Endothelial cell of umbilical vein (primary cell): ENCODE data around the gene C22orf23. TPM values are rescaled to one million over a fixed set of nuclear protein-coding genes. Genes with fewer than 3 reads are reported as not detected.

ENCODE experiments used
- BruUV-seq: library from RNA; stranded (reverse); fragments of 400-500 nt; replicated peaks from 2 replicates; lab custom pipeline; 2021; lab: Mats Ljungman, UMichigan
- CTCF ChIA-PET: fragments of 300-600, 350-600 bp; sonication (Branson Sonifier 250); formaldehyde crosslinking; loops from one replicate; lab custom pipeline; 2021; ENCODE audit warnings: antibody characterized with exemption, inconsistent platforms; lab: Charles Lee
- POLR2A ChIA-PET: fragments of 300-600, 350-600 bp; sonication (Branson Sonifier 250); formaldehyde crosslinking; loops from one replicate; lab custom pipeline; 2021; ENCODE audit warnings: antibody characterized with exemption, inconsistent platforms; lab: Charles Lee
- DNase-seq: peaks from one replicate; pipeline ENCODE4 v3.0.0-alpha.2; 2011; ENCODE audit warnings: low read depth, low spot score
- FAIRE-seq: peaks from 2 replicates; lab custom pipeline; 2011; peaks lifted over from hg19 to GRCh38; lab: Jason Lieb, UNC
- H2AFZ ChIP-seq: 2 replicates; pipeline ENCODE4 v1.6.0; 2012; ENCODE audit warnings: low read depth, low read length, control low read depth, inconsistent platforms
- H3K27ac ChIP-seq: 2 replicates; pipeline ENCODE4 v1.5.1; 2011; ENCODE audit warnings: low read depth, mild to moderate bottlenecking, control low read depth, low read length, moderate library complexity; ENCODE audit not compliant: insufficient read depth
- H3K27me3 ChIP-seq, 2 experiments: 2 replicates each; pipeline versions ENCODE4 v1.6.0 to v1.6.1; 2011; ENCODE audit warnings: low read length in 2 of 2, mixed read lengths in 1 of 2; ENCODE audit not compliant: control insufficient read depth in 2 of 2, insufficient read depth in 2 of 2
- H3K36me3 ChIP-seq, 2 experiments: 2 replicates in 1 of 2; 3 replicates in 1 of 2; pipeline ENCODE4 v1.5.1; 2011; ENCODE audit warnings: low read length in 2 of 2, mild to moderate bottlenecking in 1 of 2, moderate library complexity in 1 of 2; ENCODE audit not compliant: control insufficient read depth in 2 of 2, insufficient read depth in 2 of 2; ENCODE audit errors: extremely low read depth in 1 of 2
- H3K4me1 ChIP-seq: 3 replicates; pipeline ENCODE4 v1.5.1; 2011; ENCODE audit warnings: mild to moderate bottlenecking, low read length; ENCODE audit not compliant: control insufficient read depth, insufficient read depth; ENCODE audit errors: extremely low read depth
- H3K4me2 ChIP-seq: 2 replicates; pipeline ENCODE4 v1.6.1; 2011; ENCODE audit warnings: low read length, control low read depth, mixed read lengths; ENCODE audit not compliant: insufficient read depth
- H3K4me3 ChIP-seq, 3 experiments: fragments of 200-600 bp in 1 of 3; sonication (generic), shearing (Covaris generic) in 1 of 3; replicated peaks in 1 of 3; 2 replicates each; pipeline ENCODE4 v1.5.1; 2011 to 2016; ENCODE audit warnings: control low read depth in 3 of 3, low read length in 3 of 3, mild to moderate bottlenecking in 2 of 3, inconsistent platforms in 1 of 3, low read depth in 1 of 3, moderate library complexity in 1 of 3; ENCODE audit not compliant: insufficient read depth in 1 of 3
- H3K79me2 ChIP-seq: 2 replicates; pipeline ENCODE4 v1.6.0; 2012; ENCODE audit warnings: low read length, inconsistent platforms; ENCODE audit not compliant: control insufficient read depth, insufficient read depth
- H3K9ac ChIP-seq: replicated peaks from 2 replicates; pipeline ENCODE3; 2011; ENCODE audit warnings: low read length, control low read depth; ENCODE audit not compliant: insufficient read depth; ENCODE audit errors: extremely low read depth
- H3K9me1 ChIP-seq: replicated peaks from 3 replicates; pipeline ENCODE4 v1.6.0; 2011; ENCODE audit warnings: mild to moderate bottlenecking, low read length; ENCODE audit not compliant: control insufficient read depth, insufficient read depth; ENCODE audit errors: extremely low read depth
- H3K9me3 ChIP-seq: replicated peaks from 2 replicates; pipeline ENCODE4 v1.5.1; 2012; ENCODE audit warnings: low read length, inconsistent platforms; ENCODE audit not compliant: control insufficient read depth, insufficient read depth
- H4K20me1 ChIP-seq: replicated peaks from 2 replicates; pipeline ENCODE3; 2011; ENCODE audit warnings: mild to moderate bottlenecking, low read length; ENCODE audit not compliant: control insufficient read depth, insufficient read depth; ENCODE audit errors: extremely low read depth
- CTCF ChIP-seq, 2 donors: IDR thresholded peaks; 1 replicate in 1 of 2; 2 replicates in 1 of 2; pipeline ENCODE4 v1.5.1; 2011; ENCODE audit warnings: low read length in 2 of 2, mild to moderate bottlenecking in 2 of 2, moderate library complexity in 2 of 2, control low read depth in 1 of 2, inconsistent platforms in 1 of 2, low read depth in 1 of 2; ENCODE audit not compliant: insufficient read depth in 1 of 2; ENCODE audit errors: extremely low read depth in 1 of 2
- EZH2 ChIP-seq: IDR thresholded peaks from 2 replicates; pipeline ENCODE4 v1.6.1; 2012; ENCODE audit warnings: borderline replicate concordance, low read depth, mild to moderate bottlenecking, moderate library complexity, low read length, inconsistent platforms; ENCODE audit not compliant: severe bottlenecking
- FOS ChIP-seq: IDR thresholded peaks from 2 replicates; pipeline ENCODE4 v1.6.1; 2011; ENCODE audit warnings: mild to moderate bottlenecking, low read length, moderate library complexity, borderline replicate concordance; ENCODE audit not compliant: insufficient read depth
- GATA2 ChIP-seq: IDR thresholded peaks from 2 replicates; pipeline ENCODE4 v1.7.0; 2011; ENCODE audit warnings: low read depth, mild to moderate bottlenecking, moderate library complexity, mixed read lengths, low read length; ENCODE audit not compliant: insufficient read length, insufficient read depth
- JUN ChIP-seq: IDR thresholded peaks from 2 replicates; pipeline ENCODE4 v1.6.1; 2011; ENCODE audit warnings: borderline replicate concordance, low read depth; ENCODE audit not compliant: insufficient read length, insufficient read depth
- MAX ChIP-seq: IDR thresholded peaks from 2 replicates; pipeline ENCODE4 v1.6.1; 2011; ENCODE audit not compliant: insufficient read depth, insufficient read length
- MYC ChIP-seq: IDR thresholded peaks from one replicate; pipeline ENCODE4 v1.6.1; 2011; ENCODE audit warnings: mild to moderate bottlenecking, low read depth, low read length
- POLR2A ChIP-seq: IDR thresholded peaks from 2 replicates; pipeline ENCODE4 v1.6.1; 2012; ENCODE audit warnings: low read depth, mild to moderate bottlenecking, control low read depth, low read length
- POLR2AphosphoS5 ChIP-seq: IDR thresholded peaks from 2 replicates; pipeline ENCODE4 v1.6.1; 2012; ENCODE audit warnings: low read depth, mild to moderate bottlenecking, control low read depth, low read length, moderate library complexity; ENCODE audit not compliant: insufficient read depth
- dilution Hi-C: fragments of 300-500 bp; cut with MboI; formaldehyde crosslinking; loops from one replicate; pipeline ENCODE4 v1.15.0; 2019; ENCODE audit warnings: low sequenced_read_pairs; ENCODE audit not compliant: extremely low pct_ligation_motif_present
- intact Hi-C: fragments of 100-400 bp; cut with micrococcal nuclease; formaldehyde crosslinking; loops from one replicate; pipeline ENCODE4 v1.10.0; 2022
- polyA plus RNA-seq, 4 experiments: library from polyadenylated mRNA; depleted of rRNA in 3 of 4; stranded (reverse) in 3 of 4; unstranded in 1 of 4; fragments of >200 nt; gene quantifications; 2 replicates each; pipeline versions ENCODE4 v1.2.1 to v1.2.3, GENCODE V29; 2011 to 2012; ENCODE audit warnings: missing spikeins in 1 of 4
- total RNA-seq: library from RNA; stranded (reverse); gene quantifications from 2 replicates; pipeline ENCODE4 v1.2.3, GENCODE V29; 2021

Gene C22orf23
- total and polyA plus RNA-seq, 2 donors (not counting 3 experiments of a cell fraction or from before 2014, with no cell fraction given) = 0.23 to 0.44 TPM

GRCh38 chr22:37996079-37996478, 42.7 kb upstream of the C22orf23 start:
- no peaks in the 10 kb centered on the region for H3K36me3 ChIP-seq
- H3K9ac ChIP-seq = no peak overlapping the region
- H3K79me2 ChIP-seq = no peaks in the 10 kb centered on the region
- no peaks in the 10 kb centered on the region for H4K20me1 ChIP-seq
- intact Hi-C loops (no loop called here), dilution Hi-C loops (no loop called here)
- H3K4me1 ChIP-seq = peaks cover 3% of the 10 kb centered on the region
- BruUV-seq = no TSS peak
- no peak overlapping the region for H3K4me3 ChIP-seq
- CTCF ChIA-PET = interaction anchor here (1.4 kb wide), 1 partner anchor 13 kb away, joined by 4 read pairs; no protein-coding TSS in a partner anchor
- no peak overlapping the region for H2AFZ ChIP-seq
- FAIRE-seq (no peak), DNase-seq (no peak)
- no peaks in the 10 kb centered on the region for H3K9me1 ChIP-seq
- no peaks in the 10 kb centered on the region for H3K9me3 ChIP-seq
- no peak overlapping the region for H3K4me2 ChIP-seq
- TF ChIP-seq JUN = no peak
- no peak for TF ChIP-seq FOS
- TF ChIP-seq EZH2 = no peak
- TF ChIP-seq POLR2AphosphoS5 = no peak
- no peak for TF ChIP-seq POLR2A
- no peak for TF ChIP-seq MYC
- H3K27ac ChIP-seq = no peak overlapping the region
- H3K27me3 ChIP-seq = no peaks in the 10 kb centered on the region
- POLR2A ChIA-PET = no interaction called here

DNA sequence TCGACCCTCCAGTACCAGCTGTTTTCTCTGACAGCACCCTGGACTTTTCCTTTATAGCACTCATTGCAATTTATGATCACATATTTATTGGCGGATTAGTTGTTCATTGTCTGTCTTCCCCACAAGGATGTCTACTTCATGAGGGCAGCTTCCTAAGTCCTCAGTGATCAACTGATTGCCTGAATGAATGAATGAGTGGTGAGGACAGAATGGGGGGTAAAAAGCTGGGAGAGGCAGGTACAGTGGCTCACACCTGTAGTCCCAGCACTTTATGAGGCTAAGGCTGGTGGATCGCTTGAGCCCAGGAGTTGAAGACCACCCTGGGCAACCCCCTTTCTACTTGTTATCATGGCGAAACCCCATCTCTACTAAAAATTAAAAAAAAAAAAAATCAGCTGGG, 42.1 kb upstream of the C22orf23 start:
- ChIA-PET CTCF (interaction anchor here (1.4 to 2.3 kb wide), 2 partner anchors 12 to 30 kb away, joined by 4 to 10 read pairs; no protein-coding TSS in a partner anchor), POLR2A (no interaction called here)
- Histone ChIP-seq H2AFZ (no peak overlapping the region), H3K9me1 (no peaks in the 10 kb centered on the region), H4K20me1 (no peaks in the 10 kb centered on the region), H3K27ac (no peak overlapping the region), H3K4me1 (peaks cover 3% of the 10 kb centered on the region), H3K79me2 (no peaks in the 10 kb centered on the region), H3K4me3 (no peak overlapping the region), H3K9me3 (no peaks in the 10 kb centered on the region), H3K4me2 (no peak overlapping the region), H3K27me3 (no peaks in the 10 kb centered on the region), H3K9ac (no peak overlapping the region), H3K36me3 (no peaks in the 10 kb centered on the region)
- dilution Hi-C loops (no loop called here), intact Hi-C loops (no loop called here)
- DNase-seq = no peak
- no peak for FAIRE-seq
- BruUV-seq = no TSS peak
- TF ChIP-seq POLR2A = no peak
- TF ChIP-seq CTCF (IDR thresholded peaks at IDR 0.05; ENCODE audit: extremely low read depth in 1 of 2, insufficient read depth in 1 of 2, low read depth in 1 of 2, low read length in 2 of 2) = no peak
- TF ChIP-seq FOS = no peak
- no peak for TF ChIP-seq EZH2
- no peak for TF ChIP-seq MYC
- TF ChIP-seq JUN = no peak
- TF ChIP-seq MAX = no peak
- TF ChIP-seq POLR2AphosphoS5 = no peak
- no peak for TF ChIP-seq GATA2
